H1 (cell line): ENCODE measurements around the gene PTCSC3. TPM values are rescaled to one million over a fixed set of nuclear protein-coding genes. Genes with fewer than 3 reads are reported as not detected.

Experiments
- CTCF ChIA-PET: fragments of 300-600 bp; sonication (Branson Sonifier 250); formaldehyde crosslinking; loops from one replicate; lab custom pipeline; 2021; ENCODE audit not compliant: partially characterized antibody; lab: Charles Lee
- POLR2A ChIA-PET: fragments of 300-600 bp; sonication (Branson Sonifier 250); formaldehyde crosslinking; loops from one replicate; lab custom pipeline; 2021; ENCODE audit warnings: inconsistent platforms; ENCODE audit not compliant: partially characterized antibody; lab: Charles Lee
- DNase-seq, 2 experiments: peaks; one replicate each; pipeline versions ENCODE4 v3.0.0 to v3.0.0-alpha.2; 2010 to 2022; ENCODE audit warnings: low spot score in 2 of 2, low read depth in 1 of 2, mixed read lengths in 1 of 2
- FAIRE-seq: peaks from 2 replicates; lab custom pipeline; 2011; peaks lifted over from hg19 to GRCh38; lab: Jason Lieb, UNC
- H2AFZ ChIP-seq: 2 replicates; pipeline ENCODE4 v1.8.1; 2012; ENCODE audit warnings: low read length, inconsistent platforms
- H2AK5ac ChIP-seq: 2 replicates; pipeline ENCODE4 v1.6.1; 2013; ENCODE audit warnings: low read depth, low read length
- H2BK120ac ChIP-seq: replicated peaks from 2 replicates; pipeline ENCODE3; 2013; ENCODE audit warnings: low read depth, low read length, inconsistent platforms
- H2BK12ac ChIP-seq: 2 replicates; pipeline ENCODE4 v1.6.1; 2013; ENCODE audit warnings: low read depth, low read length
- H2BK15ac ChIP-seq: 2 replicates; pipeline ENCODE4 v1.6.1; 2013; ENCODE audit warnings: low read length
- H2BK20ac ChIP-seq: 2 replicates; pipeline ENCODE4 v1.6.1; 2013; ENCODE audit warnings: low read length
- H2BK5ac ChIP-seq: 2 replicates; pipeline ENCODE4 v1.6.1; 2013; ENCODE audit warnings: low read depth, low read length
- H3K14ac ChIP-seq: 2 replicates; pipeline ENCODE4 v1.6.1; 2013; ENCODE audit warnings: inconsistent platforms; ENCODE audit not compliant: insufficient read length
- H3K18ac ChIP-seq: 2 replicates; pipeline ENCODE4 v1.6.1; 2013; ENCODE audit warnings: low read length; ENCODE audit errors: extremely low read depth
- H3K23ac ChIP-seq: 2 replicates; pipeline ENCODE4 v1.6.1; 2013; ENCODE audit warnings: inconsistent platforms; ENCODE audit not compliant: insufficient read length
- H3K23me2 ChIP-seq: 2 replicates; pipeline ENCODE4 v1.6.1; 2013; ENCODE audit warnings: low read depth, low read length
- H3K27ac ChIP-seq: 2 replicates; pipeline ENCODE4 v1.6.1; 2011; ENCODE audit warnings: low read depth, low read length, inconsistent platforms
- H3K27me3 ChIP-seq, 4 experiments: replicated peaks in 1 of 4; 1 replicate in 1 of 4; 2 replicates in 3 of 4; pipeline versions ENCODE4 v1.6.1 to v1.8.1; 2011 to 2013; ENCODE audit warnings: low read length in 3 of 4, mild to moderate bottlenecking in 3 of 4, inconsistent platforms in 2 of 4, mixed read lengths in 2 of 4, moderate library complexity in 1 of 4; ENCODE audit not compliant: control insufficient read depth in 3 of 4, insufficient read depth in 3 of 4; ENCODE audit errors: extremely low read depth in 1 of 4
- H3K36me3 ChIP-seq, 4 experiments: 2 replicates each; pipeline versions ENCODE4 v1.6.1 to v1.8.1; 2011 to 2013; ENCODE audit warnings: mild to moderate bottlenecking in 4 of 4, low read length in 3 of 4, moderate library complexity in 2 of 4, control low read depth in 1 of 4, inconsistent platforms in 1 of 4; ENCODE audit not compliant: insufficient read depth in 4 of 4, control insufficient read depth in 2 of 4
- H3K4ac ChIP-seq: replicated peaks from 2 replicates; pipeline ENCODE3; 2013; ENCODE audit warnings: low read length, low read depth, mixed read lengths, inconsistent platforms; ENCODE audit not compliant: insufficient read length
- H3K4me1 ChIP-seq, 4 experiments: replicated peaks in 1 of 4; 1 replicate in 1 of 4; 2 replicates in 3 of 4; pipeline versions ENCODE4 v1.6.1 to v1.8.1; 2011 to 2013; ENCODE audit warnings: low read length in 3 of 4, inconsistent platforms in 2 of 4, mixed read lengths in 1 of 4; ENCODE audit not compliant: insufficient read depth in 4 of 4, control insufficient read depth in 3 of 4
- H3K4me2 ChIP-seq, 2 experiments: 2 replicates each; pipeline versions ENCODE4 v1.6.1 to v1.8.1; 2011 to 2013; ENCODE audit warnings: low read depth in 2 of 2, low read length in 2 of 2, control low read depth in 1 of 2, inconsistent platforms in 1 of 2, mild to moderate bottlenecking in 1 of 2; ENCODE audit not compliant: insufficient read depth in 1 of 2
- H3K4me3 ChIP-seq, 4 experiments: fragments of 200-600, 300-600 bp in 1 of 4; sonication (generic), shearing (Covaris generic), sonication (Bioruptor Twin) in 1 of 4; 2 replicates each; pipeline versions ENCODE4 v1.5.1 to v1.8.1; 2011 to 2016; ENCODE audit warnings: low read length in 4 of 4, low read depth in 3 of 4, control low read depth in 2 of 4, inconsistent platforms in 2 of 4, mild to moderate bottlenecking in 2 of 4, mixed read lengths in 1 of 4, moderate library complexity in 1 of 4; ENCODE audit not compliant: insufficient read depth in 2 of 4; ENCODE audit errors: extremely low read depth in 1 of 4
- H3K56ac ChIP-seq: replicated peaks from 2 replicates; pipeline ENCODE3; 2013; ENCODE audit warnings: low read depth, mild to moderate bottlenecking, mixed read lengths, low read length, inconsistent platforms; ENCODE audit not compliant: insufficient read length
- H3K79me1 ChIP-seq: 2 replicates; pipeline ENCODE4 v1.6.1; 2013; ENCODE audit warnings: low read depth, low read length, control low read depth
- H3K79me2 ChIP-seq, 2 experiments: 2 replicates each; pipeline versions ENCODE4 v1.6.1 to v1.8.1; 2012 to 2013; ENCODE audit warnings: low read length in 2 of 2, mild to moderate bottlenecking in 2 of 2, inconsistent platforms in 1 of 2; ENCODE audit not compliant: insufficient read depth in 2 of 2, control insufficient read depth in 1 of 2
- H3K9ac ChIP-seq, 4 experiments: replicated peaks in 1 of 4; 1 replicate in 1 of 4; 2 replicates in 3 of 4; pipeline versions ENCODE4 v1.6.1 to v1.8.1; 2011 to 2013; ENCODE audit warnings: low read depth in 3 of 4, low read length in 3 of 4, control low read depth in 2 of 4, mild to moderate bottlenecking in 2 of 4, moderate library complexity in 2 of 4, inconsistent platforms in 1 of 4; ENCODE audit errors: extremely low read depth in 1 of 4
- H3K9me3 ChIP-seq, 2 experiments: 2 replicates each; pipeline versions ENCODE4 v1.6.1 to v1.8.1; 2012 to 2013; ENCODE audit warnings: mild to moderate bottlenecking in 2 of 2, moderate library complexity in 2 of 2, control low read depth in 1 of 2, inconsistent platforms in 1 of 2, low read depth in 1 of 2, low read length in 1 of 2, mixed read lengths in 1 of 2; ENCODE audit not compliant: insufficient read depth in 2 of 2
- H4K20me1 ChIP-seq, 2 experiments: replicated peaks in 1 of 2; 2 replicates each; pipeline versions ENCODE3 to v1.8.1; 2011 to 2013; ENCODE audit warnings: inconsistent platforms in 2 of 2, low read length in 2 of 2, mild to moderate bottlenecking in 1 of 2; ENCODE audit not compliant: insufficient read depth in 2 of 2, control insufficient read depth in 1 of 2
- H4K5ac ChIP-seq: 2 replicates; pipeline ENCODE4 v1.6.1; 2013; ENCODE audit warnings: low read length, low read depth, mixed read lengths, inconsistent platforms; ENCODE audit not compliant: insufficient read length
- H4K8ac ChIP-seq: 2 replicates; pipeline ENCODE4 v1.8.0; 2013; ENCODE audit warnings: mild to moderate bottlenecking, moderate library complexity, low read length, inconsistent platforms; ENCODE audit not compliant: insufficient read depth; ENCODE audit errors: extremely low read depth
- H4K91ac ChIP-seq: replicated peaks from 2 replicates; pipeline ENCODE3; 2013; ENCODE audit warnings: low read length, mixed read lengths, inconsistent platforms; ENCODE audit not compliant: insufficient read length
- MAFK ChIP-seq: IDR thresholded peaks from 2 replicates; pipeline ENCODE4 v1.6.1; 2012; ENCODE audit warnings: low read depth, mild to moderate bottlenecking, improper control_type of control experiment, low read length
- NRF1 ChIP-seq: IDR thresholded peaks from 2 replicates; pipeline ENCODE4 v1.6.1; 2011; ENCODE audit warnings: mild to moderate bottlenecking, low read depth, low read length, improper control_type of control experiment
- SP4 ChIP-seq: IDR thresholded peaks from 2 replicates; pipeline ENCODE4 v1.6.1; 2012; ENCODE audit warnings: low read length, inconsistent platforms
- WGBS, 2 experiments: shearing (Covaris generic) in 1 of 2; methylation state at CpG; one replicate each; pipeline versions ENCODE4 v1.1.6 to v1.1.7; 2013 to 2015; ENCODE audit warnings: low lambda C conversion rate in 2 of 2, mixed read lengths in 2 of 2, inconsistent platforms in 1 of 2, low coverage in 1 of 2, missing lambda C conversion rate in 1 of 2; ENCODE audit not compliant: insufficient replicate concordance in 2 of 2, insufficient coverage in 1 of 2, insufficient read length in 1 of 2; ENCODE audit errors: extremely low coverage in 1 of 2, missing lambda C conversion rate in 1 of 2; 5-methylcytosine and 5-hydroxymethylcytosine counted together
- polyA plus RNA-seq, 7 experiments: library from polyadenylated mRNA; depleted of rRNA in 3 of 7; stranded (reverse) in 5 of 7; unstranded in 2 of 7; fragments of >200 nt in 5 of 7; fragments of 200-250 nt in 2 of 7; gene quantifications; 1 replicate in 5 of 7; 2 replicates in 1 of 7; 4 replicates in 1 of 7; pipeline versions ENCODE4 v1.2.1 to v1.2.3, GENCODE V29; 2011 to 2013; ENCODE audit warnings: missing spikeins in 2 of 7, mixed read lengths in 2 of 7
- total RNA-seq: library from RNA; stranded (reverse); fragmentation: NEBNext Ultra II Directional; extraction: Animal tissue kit (Norgen Biotek cat#: 25700); gene quantifications from 2 replicates; pipeline ENCODE4 v1.2.1, GENCODE V29; 2021
- TF ChIP-seq, protein P1 (sequence below): IDR thresholded peaks from 2 replicates; pipeline ENCODE4 v1.6.1; 2011; ENCODE audit warnings: low read length, improper control_type of control experiment

PTCSC3 gene
- total and polyA plus RNA-seq, 2 of the 8 experiments (the other 6 are each of a cell fraction or from before 2014, with no cell fraction given): not detected

DNA sequence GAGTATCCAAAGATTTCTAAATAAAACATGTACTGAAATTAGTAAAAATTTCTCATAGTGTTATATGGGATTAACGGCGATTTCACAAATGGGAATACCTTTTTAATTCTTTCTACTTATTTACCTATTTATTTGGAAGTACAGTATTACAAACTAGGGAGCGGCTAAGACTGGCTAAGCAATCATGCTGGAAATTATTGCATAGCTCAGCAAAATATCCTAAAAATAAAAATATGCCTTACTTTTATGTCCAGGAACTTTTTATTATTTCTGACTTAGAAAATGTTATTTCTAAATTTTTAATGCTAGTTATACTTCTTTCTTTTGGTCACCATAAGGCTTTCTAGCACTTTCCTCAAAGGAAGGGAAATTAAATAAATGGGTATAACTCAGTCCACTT is 36.5 kb upstream of the PTCSC3 start:
- no peak overlapping the region for H3K4me3 ChIP-seq
- no peak overlapping the region for H3K27ac ChIP-seq
- H3K4me2 ChIP-seq: no peak overlapping the region
- DNase-seq: no peak
- peaks cover 0 to 4% (median 1%) of the 10 kb centered on the region in 4 experiments; a peak in 2 of 7 replicates for H3K4me1 ChIP-seq
- no peaks in the 10 kb centered on the region for H4K20me1 ChIP-seq
- no peak for FAIRE-seq
- no peaks in the 10 kb centered on the region for H3K79me2 ChIP-seq
- H2AK5ac ChIP-seq: no peak overlapping the region
- H3K9ac ChIP-seq: no peak overlapping the region
- no peaks in the 10 kb centered on the region for H3K27me3 ChIP-seq
- H4K8ac ChIP-seq: no peak overlapping the region
- no peaks in the 10 kb centered on the region for H3K36me3 ChIP-seq
- CTCF ChIA-PET: interaction anchor here (0.5 to 5.8 kb wide), 2 partner anchors 161 to 738 kb away, joined by 4 to 19 read pairs; no protein-coding TSS in a partner anchor
- H2BK120ac ChIP-seq: no peak overlapping the region
- no peak overlapping the region for H3K14ac ChIP-seq
- H3K18ac ChIP-seq: no peak overlapping the region
- H4K91ac ChIP-seq: no peak overlapping the region
- no peak overlapping the region for H4K5ac ChIP-seq
- H3K23ac ChIP-seq: no peak overlapping the region
- H2BK12ac ChIP-seq: no peak overlapping the region
- no peak overlapping the region for H2AFZ ChIP-seq
- no peak overlapping the region for H2BK15ac ChIP-seq
- no peak overlapping the region for H3K4ac ChIP-seq
- no peak overlapping the region for H3K56ac ChIP-seq
- H2BK5ac ChIP-seq: no peak overlapping the region
- H3K79me1 ChIP-seq: no peaks in the 10 kb centered on the region; the same call in 1 of the 2 replicates
- TF ChIP-seq, protein P1, sequence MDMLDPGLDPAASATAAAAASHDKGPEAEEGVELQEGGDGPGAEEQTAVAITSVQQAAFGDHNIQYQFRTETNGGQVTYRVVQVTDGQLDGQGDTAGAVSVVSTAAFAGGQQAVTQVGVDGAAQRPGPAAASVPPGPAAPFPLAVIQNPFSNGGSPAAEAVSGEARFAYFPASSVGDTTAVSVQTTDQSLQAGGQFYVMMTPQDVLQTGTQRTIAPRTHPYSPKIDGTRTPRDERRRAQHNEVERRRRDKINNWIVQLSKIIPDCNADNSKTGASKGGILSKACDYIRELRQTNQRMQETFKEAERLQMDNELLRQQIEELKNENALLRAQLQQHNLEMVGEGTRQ: no peak
- TF ChIP-seq NRF1: no peak
- TF ChIP-seq SP4: no peak
- TF ChIP-seq MAFK: peak; percentile 69; the same call in 1 of the 2 replicates
- no peaks in the 10 kb centered on the region for H3K23me2 ChIP-seq
- WGBS, 2 experiments: 96% methylated on average over 3 of the region's 3 CpGs; no CpG with 5 or more reads in 1 of the 2 experiments
- no peak overlapping the region for H2BK20ac ChIP-seq
- POLR2A ChIA-PET: no interaction called here
- H3K9me3 ChIP-seq: no peaks in the 10 kb centered on the region
